HG03196 (cell line): ENCODE results near the gene CEP76.
"Not testable (repeated sequence)": the region's sequence is repeated elsewhere in the genome, so short reads cannot be mapped to it uniquely, and the experiment has no call there.

ENCODE experiments used
- ATAC-seq: cut with Tn5 transposase; IDR thresholded peaks from one replicate; pipeline ENCODE4 v1.9.1; 2021; ENCODE audit not compliant: unreplicated experiment

CEP76 gene

DNA sequence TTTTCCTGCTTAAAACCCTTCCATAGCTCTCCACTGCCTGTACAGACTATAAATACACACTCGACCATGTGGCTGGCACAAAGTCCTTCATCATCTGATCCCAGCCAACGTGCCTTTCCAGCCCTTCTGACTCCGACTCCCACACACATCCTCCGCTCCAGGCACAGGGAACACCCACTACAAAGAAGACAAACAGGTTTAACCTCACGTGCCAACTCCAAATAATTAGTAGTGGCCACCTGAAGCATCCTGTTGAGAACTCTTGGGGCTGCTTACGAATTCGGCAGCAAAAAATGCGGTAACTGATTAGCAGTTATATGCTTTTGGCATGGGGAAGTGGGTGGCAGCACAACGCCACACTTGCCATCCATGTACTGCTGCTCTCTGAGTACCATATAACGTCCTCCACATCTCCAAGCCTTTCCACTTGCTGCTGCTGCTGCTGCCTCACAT, 56.7 kb downstream of the CEP76 start:
- no peak for ATAC-seq

DNA sequence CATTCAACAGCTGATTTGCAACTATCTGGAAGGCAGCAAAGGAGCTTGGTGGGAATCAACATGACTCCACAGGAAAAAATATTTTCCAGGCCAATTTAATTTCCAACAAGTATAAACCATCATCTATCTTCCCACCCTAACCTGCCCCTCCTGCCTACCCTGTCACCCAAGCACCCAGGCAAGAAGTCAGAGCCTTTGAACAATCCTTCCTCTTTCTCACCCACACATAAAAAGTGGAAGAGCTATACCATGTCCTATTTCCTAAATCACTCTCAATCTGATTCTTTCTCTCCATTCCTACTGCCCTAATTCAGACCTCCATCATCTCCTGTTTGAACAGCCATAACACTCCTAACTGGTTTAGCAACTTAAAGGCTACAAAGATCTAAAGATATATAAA, 57.3 kb downstream of the CEP76 start:
- no peak for ATAC-seq

- not testable (repeated sequence) for ATAC-seq
Measured at GRCh38 chr18:12643756-12644155, 58.8 kb downstream of the CEP76 start.

- no peak for ATAC-seq
Measured at GRCh38 chr18:12640881-12641200, 61.7 kb downstream of the CEP76 start.

- ATAC-seq = no peak
Measured at GRCh38 chr18:12639990-12640880, 62.3 kb downstream of the CEP76 start.

DNA sequence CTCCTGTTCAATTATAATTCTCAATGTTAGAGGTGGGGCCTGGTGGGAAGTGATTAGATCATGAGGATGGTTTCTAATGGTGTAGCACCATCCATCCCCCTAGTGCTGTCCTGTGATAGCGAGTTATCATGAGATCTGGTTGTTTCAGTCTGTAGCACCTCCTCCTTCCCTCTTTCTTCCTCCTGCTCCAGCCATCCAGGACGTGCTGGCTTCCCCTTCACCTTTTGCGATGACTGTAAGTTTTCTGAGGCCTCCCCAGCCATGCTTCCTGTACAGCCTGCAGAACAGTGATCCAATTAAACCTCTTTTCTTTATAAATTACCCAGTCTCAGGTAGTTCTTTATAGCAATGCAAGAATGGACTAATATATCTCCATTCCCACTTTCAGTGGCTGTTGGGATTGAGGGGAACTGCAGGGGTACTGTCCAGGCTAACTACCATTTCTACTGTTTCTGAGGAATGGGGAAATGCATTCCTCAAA, 63.8 kb downstream of the CEP76 start:
- no peak for ATAC-seq

GRCh38 chr18:12637901-12638643, 64.5 kb downstream of the CEP76 start:
- ATAC-seq = no peak

DNA sequence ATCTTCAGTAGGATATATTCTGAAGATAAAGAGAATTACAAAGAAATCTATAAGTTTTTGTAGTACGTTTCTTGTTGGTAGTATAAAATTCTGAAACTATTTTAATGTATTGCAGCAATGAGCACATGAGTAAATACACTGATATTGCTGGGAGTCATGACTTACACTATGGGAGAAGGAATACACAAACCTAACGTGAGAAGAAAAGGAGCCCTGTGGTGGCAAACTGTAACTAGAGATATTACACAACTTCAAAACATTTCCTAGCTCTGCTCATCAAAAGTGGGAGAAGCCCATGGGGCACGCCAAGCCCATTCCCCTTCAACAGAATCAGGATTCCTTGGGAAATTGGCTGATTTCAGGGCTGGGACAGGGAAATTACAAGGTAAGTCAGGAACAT, 65.1 kb downstream of the CEP76 start:
- ATAC-seq = no peak

DNA sequence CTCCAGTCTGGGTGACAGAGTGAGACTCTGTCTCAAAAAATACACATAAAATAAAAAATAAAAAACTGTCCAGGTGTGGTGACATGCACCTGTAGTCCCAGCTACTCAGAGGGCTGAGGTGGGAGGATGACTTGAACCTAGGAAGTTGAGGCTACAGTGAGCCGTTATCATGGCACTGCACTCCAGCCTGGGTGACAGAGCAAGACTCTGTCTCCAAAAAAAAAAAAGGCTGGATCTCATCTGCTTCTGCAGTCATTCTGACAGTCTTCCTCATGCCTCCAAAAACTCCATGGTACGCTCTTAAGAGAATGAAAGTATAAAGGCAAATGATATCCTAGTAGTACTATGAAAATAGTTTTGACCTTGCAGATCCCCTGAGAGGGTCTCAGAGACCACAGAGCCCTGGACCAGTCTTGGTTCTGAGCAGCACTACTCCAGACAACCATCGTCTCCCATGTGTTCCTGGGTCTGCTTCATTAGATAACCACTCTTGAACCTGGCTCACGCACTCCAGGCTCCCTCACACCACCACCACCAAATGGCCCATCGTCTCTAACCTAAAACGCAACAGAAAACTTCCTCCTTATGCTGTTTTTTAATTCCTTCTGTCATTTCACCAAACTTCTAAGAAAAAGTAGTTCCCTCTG, 70.6 kb downstream of the CEP76 start:
- ATAC-seq = no peak

DNA sequence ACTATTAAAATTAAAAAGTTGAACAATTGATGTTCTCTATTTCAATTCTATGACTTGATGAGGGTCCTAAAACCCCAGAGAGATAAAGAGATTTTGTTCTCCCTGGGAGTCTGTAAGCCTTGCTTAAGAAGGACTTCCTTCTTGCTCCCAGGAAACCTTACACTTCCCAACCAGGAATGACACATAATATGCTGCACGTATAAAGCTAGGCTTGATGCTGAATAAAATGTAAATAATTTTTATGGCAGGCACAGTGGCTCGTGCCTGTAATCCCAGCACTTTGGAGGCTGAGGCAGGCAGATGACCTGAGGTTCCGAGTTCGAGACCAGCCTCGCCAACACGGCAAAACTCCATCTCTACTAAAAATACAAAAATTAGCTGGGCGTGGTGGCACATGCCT, 72.4 kb downstream of the CEP76 start:
- ATAC-seq = no peak

DNA sequence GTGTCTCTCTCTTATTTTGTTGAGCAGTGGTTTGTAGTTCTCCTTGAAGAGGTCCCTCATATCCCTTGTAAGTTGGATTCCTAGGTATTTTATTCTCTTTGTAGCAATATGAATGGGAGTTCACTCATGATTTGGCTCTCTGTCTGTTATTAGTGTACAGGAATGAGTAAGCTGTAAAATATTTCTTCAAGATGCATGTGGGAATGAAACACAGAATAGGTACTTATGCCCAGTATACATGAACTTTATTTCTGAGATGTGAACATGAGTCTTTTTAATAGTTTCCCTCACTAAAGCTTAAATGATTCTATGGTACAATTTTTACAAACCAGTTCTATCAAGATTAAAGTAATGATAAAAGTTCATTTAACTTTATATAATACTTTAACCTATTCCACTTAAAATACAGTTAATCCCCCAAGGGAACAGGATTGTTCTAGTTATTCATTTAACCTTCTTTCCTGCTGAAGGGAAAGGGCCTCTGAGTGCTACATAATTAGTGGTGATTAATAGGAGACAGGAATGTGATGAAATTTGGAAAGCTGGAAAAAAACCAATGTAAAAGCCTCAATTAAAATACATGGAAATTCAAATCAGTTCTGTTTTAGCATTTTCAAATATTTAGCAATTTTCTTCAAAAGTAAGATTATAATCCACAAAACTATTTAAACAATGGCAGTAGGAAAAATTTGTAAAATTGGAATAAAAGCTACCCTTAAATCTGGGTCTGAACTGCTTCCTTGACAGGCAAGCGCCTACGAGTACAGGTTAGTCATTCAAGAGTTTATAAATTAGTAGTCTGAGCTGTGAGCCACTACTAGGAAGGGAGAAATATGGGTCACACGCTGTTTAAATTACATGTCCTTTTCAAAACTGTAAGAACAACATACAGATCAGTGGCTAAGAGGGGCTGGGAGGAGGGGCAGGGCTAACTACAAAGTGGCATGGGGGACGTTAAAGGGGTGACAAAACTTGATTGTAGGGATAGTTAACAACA, 73.5 kb downstream of the CEP76 start:
- no peak for ATAC-seq

DNA sequence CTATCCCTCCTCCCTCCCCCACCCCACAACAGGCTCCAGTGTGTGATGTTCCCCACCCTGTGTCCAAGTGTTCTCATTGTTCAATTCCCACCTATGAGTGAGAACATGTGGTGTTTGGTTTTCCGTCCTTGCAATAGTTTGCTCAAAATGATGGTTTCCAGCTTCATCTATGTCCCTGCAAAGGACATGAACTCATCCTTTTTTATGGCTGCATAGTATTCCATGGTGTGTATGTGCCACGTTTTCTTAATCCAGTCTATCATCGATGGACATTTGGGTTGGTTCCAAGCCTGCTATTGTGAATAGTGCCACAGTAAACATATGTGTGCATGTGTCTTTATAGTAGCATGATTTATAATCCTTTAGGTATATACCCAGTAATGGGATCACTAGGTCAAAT, 75.3 kb downstream of the CEP76 start:
- not testable (repeated sequence) for ATAC-seq

- ATAC-seq = no peak
Measured at GRCh38 chr18:12625241-12625640, 77.3 kb downstream of the CEP76 start.
